Measurements from ENCODE around the gene PRKN.

Gene PRKN

GRCh38 chr6:161459008-161459615 lies 1268.5 kb downstream of the PRKN start:
- H3K27me3 ChIP-seq: no peaks in the 10 kb centered on the region
- H3K9me3 ChIP-seq: no peaks in the 10 kb centered on the region
- DNase-seq: no peak
- H3K4me3 ChIP-seq: no peak overlapping the region
- no peak overlapping the region for H3K27ac ChIP-seq
- H3K4me1 ChIP-seq: no peaks in the 10 kb centered on the region
- TF ChIP-seq CTCF (IDR thresholded peaks at IDR 0.05): no peak
- intact Hi-C loops (cut with DNase I; ENCODE audit: low total_unique reads): no loop called here
- H3K36me3 ChIP-seq: no peaks in the 10 kb centered on the region

GRCh38 chr6:161458201-161458951 lies 1269.2 kb downstream of the PRKN start:
- intact Hi-C loops (cut with DNase I; ENCODE audit: low total_unique reads): no loop called here
- H3K9me3 ChIP-seq: no peaks in the 10 kb centered on the region
- H3K36me3 ChIP-seq: no peaks in the 10 kb centered on the region
- TF ChIP-seq CTCF (IDR thresholded peaks at IDR 0.05): no peak
- no peak overlapping the region for H3K4me3 ChIP-seq
- H3K27ac ChIP-seq: no peak overlapping the region
- H3K27me3 ChIP-seq: no peaks in the 10 kb centered on the region
- no peak for DNase-seq
- no peaks in the 10 kb centered on the region for H3K4me1 ChIP-seq

GRCh38 chr6:161455848-161456247 lies 1271.7 kb downstream of the PRKN start:
- Histone ChIP-seq H3K36me3 (no peaks in the 10 kb centered on the region), H3K27ac (no peak overlapping the region), H3K27me3 (no peaks in the 10 kb centered on the region), H3K9me3 (no peaks in the 10 kb centered on the region), H3K4me1 (no peaks in the 10 kb centered on the region), H3K4me3 (no peak overlapping the region)
- no peak for TF ChIP-seq CTCF (IDR thresholded peaks at IDR 0.05)
- no peak for DNase-seq
- intact Hi-C loops (cut with DNase I; ENCODE audit: low total_unique reads): no loop called here

- H3K4me3 ChIP-seq: no peak overlapping the region
- DNase-seq: no peak
- H3K27me3 ChIP-seq: no peaks in the 10 kb centered on the region
- no peaks in the 10 kb centered on the region for H3K36me3 ChIP-seq
- no peak for TF ChIP-seq CTCF (IDR thresholded peaks at IDR 0.05)
- H3K4me1 ChIP-seq: no peaks in the 10 kb centered on the region
- H3K27ac ChIP-seq: no peak overlapping the region
- H3K9me3 ChIP-seq: no peaks in the 10 kb centered on the region
- intact Hi-C loops (cut with DNase I; ENCODE audit: low total_unique reads): no loop called here
These were observed 1274.0 kb downstream of the PRKN start for GRCh38 chr6:161453558-161453957.

- no peak for DNase-seq
- Histone ChIP-seq H3K4me3 (no peak overlapping the region), H3K4me1 (no peaks in the 10 kb centered on the region), H3K36me3 (no peaks in the 10 kb centered on the region), H3K9me3 (no peaks in the 10 kb centered on the region), H3K27ac (no peak overlapping the region), H3K27me3 (no peaks in the 10 kb centered on the region)
- TF ChIP-seq CTCF (IDR thresholded peaks at IDR 0.05): no peak
- intact Hi-C loops (cut with DNase I; ENCODE audit: low total_unique reads): no loop called here
These were observed 1275.3 kb downstream of the PRKN start for GRCh38 chr6:161452241-161452640.

Measured in tibial artery (tissue), 4 donors.